Keratinocyte (primary cell): ENCODE results near the gene SLC41A3. TPM values are rescaled to one million over a fixed set of nuclear protein-coding genes. Genes with fewer than 3 reads are reported as not detected.

Source experiments
- DNase-seq: peaks from one replicate; pipeline ENCODE4 v3.0.0-alpha.2; 2011; ENCODE audit warnings: low read depth, missing footprints, low spot score
- FAIRE-seq: peaks from 2 replicates; lab custom pipeline; 2011; peaks lifted over from hg19 to GRCh38; lab: Jason Lieb, UNC
- H2AFZ ChIP-seq: 2 replicates; pipeline ENCODE4 v1.6.0; 2012; ENCODE audit warnings: low read length, control low read depth, inconsistent platforms; ENCODE audit not compliant: control insufficient read depth
- H3K27ac ChIP-seq: 2 replicates; pipeline ENCODE4 v1.5.1; 2011; ENCODE audit warnings: low read length; ENCODE audit not compliant: control insufficient read depth, insufficient read depth
- H3K27me3 ChIP-seq: 3 replicates; pipeline ENCODE4 v1.6.0; 2011; ENCODE audit warnings: low read length; ENCODE audit not compliant: control insufficient read depth, insufficient read depth; ENCODE audit errors: extremely low read depth
- H3K36me3 ChIP-seq, 2 experiments: 2 replicates in 1 of 2; 3 replicates in 1 of 2; pipeline ENCODE4 v1.5.1; 2011; ENCODE audit warnings: low read length in 2 of 2, mild to moderate bottlenecking in 1 of 2; ENCODE audit not compliant: control insufficient read depth in 2 of 2, insufficient read depth in 2 of 2; ENCODE audit errors: extremely low read depth in 1 of 2
- H3K4me1 ChIP-seq: 3 replicates; pipeline ENCODE4 v1.5.1; 2011; ENCODE audit warnings: low read length; ENCODE audit not compliant: control insufficient read depth, insufficient read depth; ENCODE audit errors: extremely low read depth
- H3K4me2 ChIP-seq: 3 replicates; pipeline ENCODE4 v1.6.0; 2011; ENCODE audit warnings: low read depth, low read length; ENCODE audit not compliant: control insufficient read depth, insufficient read depth; ENCODE audit errors: extremely low read depth
- H3K4me3 ChIP-seq, 3 experiments: fragments of 200-600 bp in 1 of 3; sonication (generic) in 1 of 3; 2 replicates in 2 of 3; 3 replicates in 1 of 3; pipeline ENCODE4 v1.5.1; 2011 to 2016; ENCODE audit warnings: low read length in 3 of 3, mild to moderate bottlenecking in 3 of 3, control low read depth in 2 of 3, inconsistent platforms in 1 of 3, low read depth in 1 of 3, mixed read lengths in 1 of 3, mixed run types in 1 of 3, moderate library complexity in 1 of 3; ENCODE audit not compliant: control insufficient read depth in 2 of 3, insufficient read depth in 2 of 3; ENCODE audit errors: extremely low read depth in 1 of 3
- H3K79me2 ChIP-seq: 2 replicates; pipeline ENCODE4 v1.6.0; 2012; ENCODE audit warnings: low read length; ENCODE audit not compliant: control insufficient read depth, insufficient read depth
- H3K9ac ChIP-seq: 3 replicates; pipeline ENCODE4 v1.6.0; 2011; ENCODE audit warnings: low read length; ENCODE audit not compliant: control insufficient read depth, insufficient read depth; ENCODE audit errors: extremely low read depth
- H3K9me1 ChIP-seq: 3 replicates; pipeline ENCODE4 v1.6.0; 2011; ENCODE audit warnings: low read length; ENCODE audit not compliant: control insufficient read depth, insufficient read depth; ENCODE audit errors: extremely low read depth
- H3K9me3 ChIP-seq: 2 replicates; pipeline ENCODE4 v1.5.1; 2012; ENCODE audit warnings: low read depth, low read length; ENCODE audit not compliant: control insufficient read depth
- H4K20me1 ChIP-seq: 3 replicates; pipeline ENCODE4 v1.6.0; 2011; ENCODE audit warnings: low read length; ENCODE audit not compliant: control insufficient read depth, insufficient read depth; ENCODE audit errors: extremely low read depth
- CTCF ChIP-seq, 3 experiments: IDR thresholded peaks in 1 of 3; conservative IDR thresholded peaks in 1 of 3; optimal IDR thresholded peaks in 1 of 3; 2 replicates in 2 of 3; 3 replicates in 1 of 3; pipeline versions ENCODE3 to v1.5.1; 2011; ENCODE audit warnings: low read length in 3 of 3, mild to moderate bottlenecking in 3 of 3, moderate library complexity in 2 of 3, control low read depth in 1 of 3, inconsistent platforms in 1 of 3; ENCODE audit not compliant: insufficient read depth in 2 of 3; ENCODE audit errors: extremely low read depth in 1 of 3
- EZH2 ChIP-seq: IDR thresholded peaks from one replicate; pipeline ENCODE4 v1.6.1; 2012; ENCODE audit warnings: inconsistent platforms, mild to moderate bottlenecking, low read length, moderate library complexity
- dilution Hi-C: fragments of 300-500 bp; cut with MboI; formaldehyde crosslinking; loops from one replicate; pipeline ENCODE4 v1.7.0; 2020; ENCODE audit warnings: low sequenced_read_pairs; ENCODE audit not compliant: extremely low pct_ligation_motif_present
- polyA plus RNA-seq, 5 experiments: library from polyadenylated mRNA; depleted of rRNA in 3 of 5; stranded (reverse) in 3 of 5; stranded (forward) in 1 of 5; unstranded in 1 of 5; fragments of >200 nt; gene quantifications; 1 replicate in 1 of 5; 2 replicates in 3 of 5; 3 replicates in 1 of 5; pipeline versions ENCODE4 v1.2.1 to v1.2.3, GENCODE V29; 2011 to 2012; ENCODE audit warnings: missing spikeins in 2 of 5, low read depth in 1 of 5, low replicate concordance in 1 of 5

Gene SLC41A3
- polyA plus RNA-seq, 1 donor (not counting 4 experiments of a cell fraction or from before 2014, with no cell fraction given): 30.2 TPM

DNA sequence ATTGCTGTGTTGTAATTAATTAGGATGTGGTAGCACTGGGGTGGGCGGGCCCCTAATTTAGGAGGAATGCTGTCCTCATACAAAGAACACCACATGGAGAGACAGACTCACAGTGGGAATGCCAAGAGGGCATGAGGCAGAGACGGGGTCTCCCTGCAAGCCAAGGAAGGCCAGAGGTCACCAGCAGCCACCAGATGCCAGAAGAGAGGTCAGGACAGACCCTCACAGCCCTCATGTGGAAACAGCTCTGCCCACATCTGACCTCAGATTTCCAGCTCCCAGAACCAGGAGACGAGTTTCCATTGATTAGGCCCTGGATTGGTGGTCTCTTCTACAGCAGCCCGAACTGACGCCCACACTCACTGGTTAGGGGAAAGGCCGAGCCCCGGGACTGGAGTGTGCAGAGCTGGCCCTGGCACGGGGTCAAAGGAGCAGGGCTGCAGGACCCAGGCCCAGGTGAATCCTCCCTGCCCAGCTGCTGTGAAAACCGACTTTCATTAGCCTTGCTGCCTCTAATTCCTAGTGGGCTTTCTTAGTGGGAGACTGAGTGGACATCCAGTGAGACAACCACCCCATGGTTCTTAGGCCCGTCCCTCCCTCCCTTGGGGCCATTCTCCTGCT lies 43.0 kb upstream of the SLC41A3 start:
- H3K9ac ChIP-seq: no peak overlapping the region
- TF ChIP-seq CTCF (optimal IDR thresholded peaks at IDR 0.05 in 1 of 3, IDR thresholded peaks at IDR 0.05 in 1 of 3, conservative IDR thresholded peaks at IDR 0.05 in 1 of 3; ENCODE audit: extremely low read depth in 1 of 3, insufficient read depth in 2 of 3, low read length in 3 of 3) (no peak), EZH2 (no peak)
- dilution Hi-C loops: no loop called here
- H3K4me2 ChIP-seq: no peak overlapping the region
- DNase-seq (no peak), FAIRE-seq (no peak)
- no peaks in the 10 kb centered on the region for H3K9me1 ChIP-seq
- no peak overlapping the region for H3K4me3 ChIP-seq
- no peak overlapping the region for H3K27ac ChIP-seq
- no peaks in the 10 kb centered on the region for H3K9me3 ChIP-seq
- H2AFZ ChIP-seq: no peak overlapping the region
- H3K27me3 ChIP-seq: peaks cover 7% of the 10 kb centered on the region
- no peaks in the 10 kb centered on the region for H4K20me1 ChIP-seq
- no peaks in the 10 kb centered on the region for H3K79me2 ChIP-seq
- H3K36me3 ChIP-seq: no peaks in the 10 kb centered on the region
- no peaks in the 10 kb centered on the region for H3K4me1 ChIP-seq

DNA sequence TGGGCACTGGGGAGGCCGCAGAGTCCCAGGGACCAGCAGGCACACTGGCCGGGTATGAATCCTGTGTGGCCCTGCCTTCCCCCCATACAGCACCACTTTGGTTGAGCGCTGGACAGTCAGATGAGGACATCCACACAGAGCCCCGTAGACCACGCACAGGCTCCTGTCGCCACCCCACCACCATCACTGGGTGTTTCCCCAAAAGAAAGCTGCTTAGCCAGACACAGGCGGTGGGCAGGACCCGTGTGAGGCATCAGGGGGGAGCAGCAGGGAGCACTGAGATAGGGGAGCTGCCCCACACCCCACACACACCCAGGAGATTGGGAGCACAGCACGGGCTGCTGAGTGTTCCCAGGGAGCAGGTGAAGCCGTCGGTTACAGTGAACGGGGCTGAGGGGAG lies 42.4 kb upstream of the SLC41A3 start:
- H3K36me3 ChIP-seq: no peaks in the 10 kb centered on the region
- DNase-seq: no peak
- H3K27me3 ChIP-seq: peaks cover 12% of the 10 kb centered on the region
- no peak overlapping the region for H3K9ac ChIP-seq
- H3K9me3 ChIP-seq: no peaks in the 10 kb centered on the region
- no peaks in the 10 kb centered on the region for H3K79me2 ChIP-seq
- no peak for TF ChIP-seq EZH2
- TF ChIP-seq CTCF (optimal IDR thresholded peaks at IDR 0.05 in 1 of 3, IDR thresholded peaks at IDR 0.05 in 1 of 3, conservative IDR thresholded peaks at IDR 0.05 in 1 of 3; ENCODE audit: extremely low read depth in 1 of 3, insufficient read depth in 2 of 3, low read length in 3 of 3): no peak
- H3K27ac ChIP-seq: no peak overlapping the region
- no peak overlapping the region for H3K4me3 ChIP-seq
- H3K9me1 ChIP-seq: no peaks in the 10 kb centered on the region
- no peak for FAIRE-seq
- H3K4me2 ChIP-seq: no peak overlapping the region
- H3K4me1 ChIP-seq: no peaks in the 10 kb centered on the region
- dilution Hi-C loops: no loop called here
- H4K20me1 ChIP-seq: no peaks in the 10 kb centered on the region
- no peak overlapping the region for H2AFZ ChIP-seq
